Panc1 (cell line): ENCODE results near the gene TBX3. TPM values are rescaled to one million over a fixed set of nuclear protein-coding genes. Genes with fewer than 3 reads are reported as not detected.

Experiments used
- ATAC-seq: fragments of 200-7000 bp; cut with Tn5 transposase; 2 replicates; pipeline ENCODE4 v1.9.1; 2020; ENCODE audit warnings: mild to moderate bottlenecking, moderate library complexity
- BruUV-seq: library from RNA; stranded (reverse); fragments of 400-500 nt; replicated peaks from 2 replicates; lab custom pipeline; 2021; lab: Mats Ljungman, UMichigan
- CTCF ChIA-PET: fragments of 300-600 bp; sonication (Branson Sonifier 250); formaldehyde crosslinking; loops from one replicate; lab custom pipeline; 2022; ENCODE audit warnings: antibody characterized with exemption; lab: Charles Lee
- POLR2A ChIA-PET: fragments of 300-600 bp; sonication (Branson Sonifier 250); formaldehyde crosslinking; loops from one replicate; lab custom pipeline; 2022; ENCODE audit warnings: antibody characterized with exemption; lab: Charles Lee
- DNase-seq: peaks from one replicate; pipeline ENCODE4 v3.0.0-alpha.2; 2010; ENCODE audit warnings: low read depth, low spot score
- H3K27ac ChIP-seq: 2 replicates; pipeline ENCODE4 v1.5.1; 2011; ENCODE audit warnings: mild to moderate bottlenecking, low read length, inconsistent platforms
- H3K27me3 ChIP-seq: fragments of 200-500 bp; sonication (Bioruptor generic); 2 replicates; pipeline ENCODE4 v1.6.0; 2014; ENCODE audit warnings: low read length, inconsistent platforms; ENCODE audit not compliant: control insufficient read depth, insufficient read depth
- H3K36me3 ChIP-seq: fragments of 200-500 bp; sonication (Bioruptor generic); 2 replicates; pipeline ENCODE4 v1.5.1; 2014; ENCODE audit warnings: inconsistent platforms, mild to moderate bottlenecking, low read length, moderate library complexity; ENCODE audit not compliant: control insufficient read depth, insufficient read depth
- H3K4me1 ChIP-seq: 2 replicates; pipeline ENCODE4 v1.5.1; 2011; ENCODE audit warnings: inconsistent platforms, mild to moderate bottlenecking, low read length, moderate library complexity; ENCODE audit not compliant: control insufficient read depth, insufficient read depth
- H3K4me3 ChIP-seq, 2 experiments: 2 replicates each; pipeline ENCODE4 v1.5.1; 2011 to 2012; ENCODE audit warnings: low read depth in 2 of 2, low read length in 2 of 2, mild to moderate bottlenecking in 2 of 2, inconsistent platforms in 1 of 2, moderate library complexity in 1 of 2
- H3K9me3 ChIP-seq: fragments of 200-500 bp; sonication (Bioruptor generic); 2 replicates; pipeline ENCODE4 v1.5.1; 2014; ENCODE audit warnings: low read depth, mild to moderate bottlenecking, inconsistent platforms, low read length, moderate library complexity; ENCODE audit not compliant: control insufficient read depth, insufficient read depth
- CTCF ChIP-seq: fragments of 450-650 bp; IDR thresholded peaks from 2 replicates; pipeline ENCODE4 v1.5.1; 2017; ENCODE audit warnings: mild to moderate bottlenecking
- POLR2AphosphoS5 ChIP-seq: IDR thresholded peaks from 2 replicates; pipeline ENCODE4 v1.6.1; 2012; ENCODE audit warnings: mild to moderate bottlenecking, low read depth, low read length, moderate library complexity
- REST ChIP-seq, 2 experiments: IDR thresholded peaks; 2 replicates each; pipeline ENCODE4 v1.6.1; 2011 to 2012; ENCODE audit warnings: low read depth in 2 of 2, control low read depth in 1 of 2, low read length in 1 of 2, mild to moderate bottlenecking in 1 of 2, moderate library complexity in 1 of 2; ENCODE audit not compliant: insufficient read depth in 1 of 2
- SIN3A ChIP-seq: IDR thresholded peaks from 2 replicates; pipeline ENCODE4 v1.6.1; 2012; ENCODE audit warnings: low read depth, mild to moderate bottlenecking, low read length, moderate library complexity, borderline replicate concordance; ENCODE audit not compliant: insufficient read depth
- TCF7L2 ChIP-seq: IDR thresholded peaks from 2 replicates; pipeline ENCODE4 v1.6.1; 2011; ENCODE audit warnings: mild to moderate bottlenecking, low read depth, low read length, inconsistent platforms
- in situ Hi-C: cut with HindIII; loops from 2 replicates; pipeline ENCODE4 v1.10.0; 2016; ENCODE audit warnings: low sequenced_read_pairs, low pct_unique_long_range_greater_than_20kb
- intact Hi-C: fragments of 100-400 bp; cut with micrococcal nuclease; formaldehyde crosslinking; loops from one replicate; pipeline ENCODE4 v1.10.0; 2022; ENCODE audit not compliant: unreplicated experiment
- total RNA-seq: library from RNA; stranded (reverse); gene quantifications from one replicate; pipeline ENCODE4 v1.2.1, GENCODE V29; 2021; ENCODE audit not compliant: unreplicated experiment

The TBX3 gene
- total RNA-seq, 1 experiment from 2014 or later = 5.1 TPM

- H3K27me3 ChIP-seq = no peaks in the 10 kb centered on the region
- no peak overlapping the region for H3K4me3 ChIP-seq
- no peak overlapping the region for H3K27ac ChIP-seq
- no TSS peak for BruUV-seq
- CTCF ChIA-PET = no interaction called here
- DNase-seq = no peak
- H3K9me3 ChIP-seq = no peaks in the 10 kb centered on the region
- no peaks in the 10 kb centered on the region for H3K4me1 ChIP-seq
- POLR2A ChIA-PET = no interaction called here
- intact Hi-C loops = no loop called here
- in situ Hi-C loops = no loop called here
- no peak for ATAC-seq
- TF ChIP-seq SIN3A = no peak
- no peak for TF ChIP-seq POLR2AphosphoS5
- no peak for TF ChIP-seq REST (IDR thresholded peaks at IDR 0.05; ENCODE audit: insufficient read depth in 1 of 2, low read depth in 2 of 2, low read length in 1 of 2)
- no peak for TF ChIP-seq TCF7L2
- no peak for TF ChIP-seq CTCF
- H3K36me3 ChIP-seq = no peaks in the 10 kb centered on the region
Observed at GRCh38 chr12:114674251-114675047, 9.5 kb downstream of the TBX3 start.

- BruUV-seq = no TSS peak
- in situ Hi-C loops (no loop called here), intact Hi-C loops (no loop called here)
- ATAC-seq (no peak), DNase-seq (no peak)
- Histone ChIP-seq H3K27me3 (no peaks in the 10 kb centered on the region), H3K9me3 (no peaks in the 10 kb centered on the region), H3K4me3 (no peak overlapping the region), H3K27ac (no peak overlapping the region), H3K36me3 (no peaks in the 10 kb centered on the region), H3K4me1 (no peaks in the 10 kb centered on the region)
- ChIA-PET POLR2A (no interaction called here), CTCF (no interaction called here)
- no peak for TF ChIP-seq SIN3A
- TF ChIP-seq CTCF = no peak
- TF ChIP-seq REST (IDR thresholded peaks at IDR 0.05; ENCODE audit: insufficient read depth in 1 of 2, low read depth in 2 of 2, low read length in 1 of 2) = no peak
Observed at GRCh38 chr12:114673901-114674250, 10.1 kb downstream of the TBX3 start.
